HepG2 (cell line): ENCODE results near the gene PRKCD. TPM values are rescaled to one million over a fixed set of nuclear protein-coding genes. Genes with fewer than 3 reads are reported as not detected.

Source experiments
- CHD4 ChIP-seq: fragments of 200-600 bp; sonication (generic); IDR thresholded peaks from 2 replicates; pipeline ENCODE4 v1.7.0; 2017; ENCODE audit warnings: mild to moderate bottlenecking, low read length, borderline replicate concordance
- ERF ChIP-seq: IDR thresholded peaks from 2 replicates; pipeline ENCODE4 v1.6.1; 2018; ENCODE audit warnings: missing biosample characterization, missing genetic modification reagents
- FOXA1 ChIP-seq, 2 experiments: fragments of 450-650 bp in 1 of 2; sonication (generic) in 1 of 2; formaldehyde crosslinking in 1 of 2; IDR thresholded peaks; 2 replicates each; pipeline versions ENCODE4 v1.4.0 to v1.6.1; 2016 to 2020; ENCODE audit warnings: missing genetic modification reagents in 1 of 2
- HNF4A ChIP-seq: sonication (generic); formaldehyde crosslinking; IDR thresholded peaks from 2 replicates; pipeline ENCODE4 v1.4.0; 2020; ENCODE audit warnings: missing genetic modification reagents
- HOXA9 ChIP-seq: sonication (generic); formaldehyde crosslinking; IDR thresholded peaks from 2 replicates; pipeline ENCODE4 v1.8.1; 2022; ENCODE audit warnings: missing genetic modification reagents, mild to moderate bottlenecking, moderate library complexity, borderline replicate concordance
- HOXD1 ChIP-seq: sonication (generic); formaldehyde crosslinking; IDR thresholded peaks from 2 replicates; pipeline ENCODE4 v1.5.0; 2020; ENCODE audit warnings: missing genetic modification reagents
- KAT2B ChIP-seq: fragments of 150-350 bp; IDR thresholded peaks from 2 replicates; pipeline ENCODE4 v1.6.1; 2014; ENCODE audit warnings: low read depth, low read length, borderline replicate concordance
- KAT7 ChIP-seq: IDR thresholded peaks from 2 replicates; pipeline ENCODE4 v1.6.1; 2018; ENCODE audit warnings: borderline replicate concordance, missing compliant biosample characterization
- MAZ ChIP-seq, 2 experiments: sonication (generic) in 1 of 2; formaldehyde crosslinking in 1 of 2; IDR thresholded peaks; 2 replicates each; pipeline versions ENCODE4 v1.5.0 to v1.6.1; 2012 to 2020; ENCODE audit warnings: low read depth in 2 of 2, mild to moderate bottlenecking in 2 of 2, borderline replicate concordance in 1 of 2, improper control_type of control experiment in 1 of 2, low read length in 1 of 2, missing genetic modification reagents in 1 of 2, moderate library complexity in 1 of 2
- PCBP1 ChIP-seq: fragments of 200-400 bp; formaldehyde crosslinking; IDR thresholded peaks from 2 replicates; pipeline ENCODE4 v1.6.1; 2017; ENCODE audit warnings: mild to moderate bottlenecking, low read depth, low read length, borderline replicate concordance
- RBFOX2 ChIP-seq: fragments of 200-400 bp; formaldehyde crosslinking; IDR thresholded peaks from 2 replicates; pipeline ENCODE4 v1.6.1; 2017; ENCODE audit warnings: low read depth, mild to moderate bottlenecking, low read length
- REPIN1 ChIP-seq: sonication (generic); formaldehyde crosslinking; IDR thresholded peaks from 2 replicates; pipeline ENCODE4 v1.8.0; 2022; ENCODE audit warnings: missing genetic modification reagents, low read depth, mild to moderate bottlenecking, borderline replicate concordance
- TOE1 ChIP-seq: sonication (generic); formaldehyde crosslinking; IDR thresholded peaks from 2 replicates; pipeline ENCODE4 v1.4.0; 2020; ENCODE audit warnings: mild to moderate bottlenecking, missing genetic modification reagents
- ZNF207 ChIP-seq: fragments of 450-650 bp; IDR thresholded peaks from 2 replicates; pipeline ENCODE4 v1.6.1; 2016; ENCODE audit warnings: antibody characterized with exemption, borderline replicate concordance
- ZNF580 ChIP-seq: IDR thresholded peaks from 2 replicates; pipeline ENCODE4 v1.6.1; 2016; ENCODE audit warnings: low read depth, borderline replicate concordance
- ZNF644 ChIP-seq: IDR thresholded peaks from 2 replicates; pipeline ENCODE4 v1.6.1; 2016; ENCODE audit warnings: low read depth
- ZNF850 ChIP-seq: sonication (generic); formaldehyde crosslinking; conservative IDR thresholded peaks from 2 replicates; pipeline ENCODE4 v1.9.0; 2021; ENCODE audit warnings: mild to moderate bottlenecking, missing genetic modification reagents
- polyA plus RNA-seq, 8 experiments: library from polyadenylated mRNA; depleted of rRNA in 3 of 8; stranded (reverse) in 7 of 8; unstranded in 1 of 8; fragments of >200 nt; fragmentation: Illumina TruSeq in 4 of 8; extraction: Trizol in 4 of 8; gene quantifications; 2 replicates each; pipeline versions ENCODE4 v1.2.1 to v1.2.3, GENCODE V29; 2011 to 2016; ENCODE audit warnings: low read depth in 4 of 8, missing spikeins in 1 of 8, mixed read lengths in 1 of 8; ENCODE audit not compliant: insufficient read depth in 1 of 8
- total RNA-seq, 5 experiments: library from RNA; depleted of rRNA; stranded (reverse); fragments of >200 nt; fragmentation: Illumina TruSeq; extraction: Trizol; gene quantifications; 2 replicates each; pipeline ENCODE4 v1.2.3, GENCODE V29; 2016; ENCODE audit warnings: low read depth in 1 of 5
- TF ChIP-seq, protein P1 (sequence below): sonication (generic); formaldehyde crosslinking; IDR thresholded peaks from 2 replicates; pipeline ENCODE4 v1.8.1; 2023; ENCODE audit warnings: missing genetic modification reagents, inconsistent platforms, borderline replicate concordance
- TF ChIP-seq, protein P2 (sequence below): sonication (generic); formaldehyde crosslinking; IDR thresholded peaks from 2 replicates; pipeline ENCODE4 v1.4.0; 2020; ENCODE audit warnings: mild to moderate bottlenecking, missing genetic modification reagents
- TF ChIP-seq, protein P3 (sequence below): sonication (generic); formaldehyde crosslinking; IDR thresholded peaks from 2 replicates; pipeline ENCODE4 v1.9.0; 2022; ENCODE audit warnings: low read depth, missing genetic modification reagents
- TF ChIP-seq, protein P4 (sequence below): sonication (generic); formaldehyde crosslinking; IDR thresholded peaks from 2 replicates; pipeline ENCODE4 v1.5.0; 2020; ENCODE audit warnings: mild to moderate bottlenecking, missing genetic modification reagents

PRKCD gene
- total and polyA plus RNA-seq, 2 of the 13 experiments (the other 11 are each of a cell fraction or from before 2014, with no cell fraction given) = 1.6 to 40.7 TPM

- TF ChIP-seq, protein P1, sequence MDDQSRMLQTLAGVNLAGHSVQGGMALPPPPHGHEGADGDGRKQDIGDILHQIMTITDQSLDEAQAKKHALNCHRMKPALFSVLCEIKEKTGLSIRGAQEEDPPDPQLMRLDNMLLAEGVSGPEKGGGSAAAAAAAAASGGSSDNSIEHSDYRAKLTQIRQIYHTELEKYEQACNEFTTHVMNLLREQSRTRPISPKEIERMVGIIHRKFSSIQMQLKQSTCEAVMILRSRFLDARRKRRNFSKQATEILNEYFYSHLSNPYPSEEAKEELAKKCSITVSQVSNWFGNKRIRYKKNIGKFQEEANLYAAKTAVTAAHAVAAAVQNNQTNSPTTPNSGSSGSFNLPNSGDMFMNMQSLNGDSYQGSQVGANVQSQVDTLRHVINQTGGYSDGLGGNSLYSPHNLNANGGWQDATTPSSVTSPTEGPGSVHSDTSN (CRISPR knock-in tag) = no peak
- TF ChIP-seq PCBP1 (no peak), HOXD1 (CRISPR knock-in tag) (no peak), RBFOX2 (no peak), HNF4A (CRISPR knock-in tag) (no peak), TOE1 (CRISPR knock-in tag) (no peak), HOXA9 (CRISPR knock-in tag) (no peak), ZNF850 (CRISPR knock-in tag) (no peak), ZNF207 (no peak), ERF (CRISPR knock-in tag) (0 out of 2 replicates have a peak, but pooled peaks have one; percentile 39), REPIN1 (no peak), FOXA1 (IDR thresholded peaks at IDR 0.05) (no peak), FOXA1 (CRISPR knock-in tag; IDR thresholded peaks at IDR 0.05) (no peak), ZNF580 (CRISPR knock-in tag) (peak; percentile 39; the same call in 1 of the 2 replicates), KAT7 (CRISPR knock-in tag) (peak; percentile 41; the same call in 1 of the 2 replicates), KAT2B (no peak), MAZ (IDR thresholded peaks at IDR 0.05; ENCODE audit: borderline replicate concordance, low read depth, low read length) (0 out of 2 replicates have a peak, but pooled peaks have one; percentile 11), MAZ (CRISPR knock-in tag; IDR thresholded peaks at IDR 0.05; ENCODE audit: low read depth) (0 out of 2 replicates have a peak, but pooled peaks have one; percentile 58), ZNF644 (CRISPR knock-in tag) (no peak), CHD4 (no peak)
- TF ChIP-seq, protein P2, sequence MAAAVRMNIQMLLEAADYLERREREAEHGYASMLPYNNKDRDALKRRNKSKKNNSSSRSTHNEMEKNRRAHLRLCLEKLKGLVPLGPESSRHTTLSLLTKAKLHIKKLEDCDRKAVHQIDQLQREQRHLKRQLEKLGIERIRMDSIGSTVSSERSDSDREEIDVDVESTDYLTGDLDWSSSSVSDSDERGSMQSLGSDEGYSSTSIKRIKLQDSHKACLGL (CRISPR knock-in tag) = no peak
- TF ChIP-seq, protein P3, sequence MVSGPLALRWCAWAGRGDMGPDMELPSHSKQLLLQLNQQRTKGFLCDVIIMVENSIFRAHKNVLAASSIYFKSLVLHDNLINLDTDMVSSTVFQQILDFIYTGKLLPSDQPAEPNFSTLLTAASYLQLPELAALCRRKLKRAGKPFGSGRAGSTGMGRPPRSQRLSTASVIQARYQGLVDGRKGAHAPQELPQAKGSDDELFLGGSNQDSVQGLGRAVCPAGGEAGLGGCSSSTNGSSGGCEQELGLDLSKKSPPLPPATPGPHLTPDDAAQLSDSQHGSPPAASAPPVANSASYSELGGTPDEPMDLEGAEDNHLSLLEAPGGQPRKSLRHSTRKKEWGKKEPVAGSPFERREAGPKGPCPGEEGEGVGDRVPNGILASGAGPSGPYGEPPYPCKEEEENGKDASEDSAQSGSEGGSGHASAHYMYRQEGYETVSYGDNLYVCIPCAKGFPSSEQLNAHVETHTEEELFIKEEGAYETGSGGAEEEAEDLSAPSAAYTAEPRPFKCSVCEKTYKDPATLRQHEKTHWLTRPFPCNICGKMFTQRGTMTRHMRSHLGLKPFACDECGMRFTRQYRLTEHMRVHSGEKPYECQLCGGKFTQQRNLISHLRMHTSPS (CRISPR knock-in tag) = no peak
- TF ChIP-seq, protein P4, sequence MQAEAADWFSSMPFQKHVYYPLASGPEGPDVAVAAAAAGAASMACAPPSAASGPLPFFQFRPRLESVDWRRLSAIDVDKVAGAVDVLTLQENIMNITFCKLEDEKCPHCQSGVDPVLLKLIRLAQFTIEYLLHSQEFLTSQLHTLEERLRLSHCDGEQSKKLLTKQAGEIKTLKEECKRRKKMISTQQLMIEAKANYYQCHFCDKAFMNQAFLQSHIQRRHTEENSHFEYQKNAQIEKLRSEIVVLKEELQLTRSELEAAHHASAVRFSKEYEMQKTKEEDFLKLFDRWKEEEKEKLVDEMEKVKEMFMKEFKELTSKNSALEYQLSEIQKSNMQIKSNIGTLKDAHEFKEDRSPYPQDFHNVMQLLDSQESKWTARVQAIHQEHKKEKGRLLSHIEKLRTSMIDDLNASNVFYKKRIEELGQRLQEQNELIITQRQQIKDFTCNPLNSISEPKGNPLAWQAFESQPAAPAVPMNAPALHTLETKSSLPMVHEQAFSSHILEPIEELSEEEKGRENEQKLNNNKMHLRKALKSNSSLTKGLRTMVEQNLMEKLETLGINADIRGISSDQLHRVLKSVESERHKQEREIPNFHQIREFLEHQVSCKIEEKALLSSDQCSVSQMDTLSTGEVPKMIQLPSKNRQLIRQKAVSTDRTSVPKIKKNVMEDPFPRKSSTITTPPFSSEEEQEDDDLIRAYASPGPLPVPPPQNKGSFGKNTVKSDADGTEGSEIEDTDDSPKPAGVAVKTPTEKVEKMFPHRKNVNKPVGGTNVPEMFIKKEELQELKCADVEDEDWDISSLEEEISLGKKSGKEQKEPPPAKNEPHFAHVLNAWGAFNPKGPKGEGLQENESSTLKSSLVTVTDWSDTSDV (CRISPR knock-in tag) = no peak
Measured at GRCh38 chr3:53195602-53196574, 34.9 kb downstream of the PRKCD start (continued).
